ENCODE data around the gene PROCR. TPM values are rescaled to one million over a fixed set of nuclear protein-coding genes. Genes with fewer than 3 reads are reported as not detected.

Gene PROCR
- total and polyA plus RNA-seq, 10 of the 15 experiments (the other 5 are each of a cell fraction or from before 2014, with no cell fraction given) = 0.12 to 0.78 (median 0.35) TPM; not detected in 2

DNA sequence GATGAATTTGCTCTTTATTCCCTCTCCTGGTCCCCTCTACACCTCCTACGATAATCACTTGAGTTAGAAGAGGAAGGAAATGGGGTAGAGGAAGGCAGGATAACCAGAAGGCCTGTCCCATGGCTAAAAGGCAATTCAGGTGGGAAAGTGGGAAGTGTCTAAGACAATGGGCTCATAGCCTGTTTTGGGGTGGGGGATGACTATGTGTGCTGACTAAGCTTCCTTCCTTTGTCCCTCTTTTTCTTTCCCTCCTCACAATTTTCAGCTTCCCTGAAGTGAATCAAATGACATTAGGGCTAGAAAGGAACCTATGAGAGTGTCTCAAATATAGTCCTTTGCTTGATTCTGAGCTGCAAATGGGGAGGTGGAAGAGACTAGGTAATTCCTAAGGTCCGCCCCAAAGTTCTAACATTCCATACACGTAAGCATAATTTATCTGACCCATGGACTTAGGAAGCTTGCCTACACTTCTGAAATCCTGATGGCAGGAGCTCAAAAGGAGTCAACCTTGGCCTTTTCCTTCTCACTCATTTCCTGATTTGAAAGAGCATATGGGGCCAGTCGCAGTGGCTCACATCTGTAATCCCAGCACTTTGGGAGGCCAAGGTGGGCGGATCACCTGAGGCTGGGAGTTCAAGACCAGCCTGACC lies 49.0 kb upstream of the PROCR start:
- H3K27me3 ChIP-seq (replicated peaks in 1 of 2; ENCODE audit: control insufficient read depth in 2 of 2, insufficient read depth in 2 of 2, low read length in 1 of 2) = no peaks in the 10 kb centered on the region
- POLR2A ChIA-PET = no interaction called here
- SMC1A ChIA-PET (ENCODE audit: uncharacterized antibody, unreplicated experiment) = interaction anchor here (1.0 to 1.2 kb wide), 2 partner anchors 20 to 23 kb away, joined by 3 to 4 read pairs; no protein-coding TSS in a partner anchor
- intact Hi-C loops (cut with micrococcal nuclease; ENCODE audit: unreplicated experiment) (no loop called here), in situ Hi-C loops (cut with MboI) (no loop called here)
- no peaks in the 10 kb centered on the region for H3K4me1 ChIP-seq (ENCODE audit: control insufficient read depth, insufficient read depth, low read length)
- WGBS (ENCODE audit: insufficient coverage, insufficient replicate concordance, low lambda C conversion rate, missing lambda C conversion rate) = 94% methylated on average over 5 of the region's 5 CpGs
- H3K79me2 ChIP-seq (ENCODE audit: control insufficient read depth, insufficient read depth, low read length) = no peaks in the 10 kb centered on the region
- no peak overlapping the region for H3K9ac ChIP-seq (ENCODE audit: control insufficient read depth, insufficient read depth, low read length)
- no peaks in the 10 kb centered on the region for H4K20me1 ChIP-seq (ENCODE audit: control insufficient read depth, insufficient read depth)
- no peak overlapping the region for H3K4me2 ChIP-seq (ENCODE audit: control insufficient read depth, insufficient read depth)
- ATAC-seq = no peak
- H3K9me3 ChIP-seq (replicated peaks; ENCODE audit: control insufficient read depth, insufficient read depth, low read length) = no peaks in the 10 kb centered on the region
- H3K27ac ChIP-seq (ENCODE audit: control insufficient read depth, insufficient read depth) = no peak overlapping the region
- BruUV-seq (replicated peaks) = no TSS peak
- H3K4me3 ChIP-seq = no peak overlapping the region
- RAD21 ChIA-PET (ENCODE audit: unreplicated experiment) = no interaction called here
- CTCF ChIA-PET = interaction anchor here (0.8 to 1.6 kb wide), 4 partner anchors 9 to 207 kb away, joined by 3 to 6 read pairs (median 3); no protein-coding TSS in a partner anchor
- no peak for TF ChIP-seq EED (IDR thresholded peaks at IDR 0.05; ENCODE audit: low read depth)
- no peak for TF ChIP-seq KLF5 (IDR thresholded peaks at IDR 0.05; ENCODE audit: partially characterized antibody)
- TF ChIP-seq EZH2 (IDR thresholded peaks at IDR 0.05; ENCODE audit: borderline replicate concordance, control insufficient read depth, low read depth, low read length) = no peak
- TF ChIP-seq, protein P1, sequence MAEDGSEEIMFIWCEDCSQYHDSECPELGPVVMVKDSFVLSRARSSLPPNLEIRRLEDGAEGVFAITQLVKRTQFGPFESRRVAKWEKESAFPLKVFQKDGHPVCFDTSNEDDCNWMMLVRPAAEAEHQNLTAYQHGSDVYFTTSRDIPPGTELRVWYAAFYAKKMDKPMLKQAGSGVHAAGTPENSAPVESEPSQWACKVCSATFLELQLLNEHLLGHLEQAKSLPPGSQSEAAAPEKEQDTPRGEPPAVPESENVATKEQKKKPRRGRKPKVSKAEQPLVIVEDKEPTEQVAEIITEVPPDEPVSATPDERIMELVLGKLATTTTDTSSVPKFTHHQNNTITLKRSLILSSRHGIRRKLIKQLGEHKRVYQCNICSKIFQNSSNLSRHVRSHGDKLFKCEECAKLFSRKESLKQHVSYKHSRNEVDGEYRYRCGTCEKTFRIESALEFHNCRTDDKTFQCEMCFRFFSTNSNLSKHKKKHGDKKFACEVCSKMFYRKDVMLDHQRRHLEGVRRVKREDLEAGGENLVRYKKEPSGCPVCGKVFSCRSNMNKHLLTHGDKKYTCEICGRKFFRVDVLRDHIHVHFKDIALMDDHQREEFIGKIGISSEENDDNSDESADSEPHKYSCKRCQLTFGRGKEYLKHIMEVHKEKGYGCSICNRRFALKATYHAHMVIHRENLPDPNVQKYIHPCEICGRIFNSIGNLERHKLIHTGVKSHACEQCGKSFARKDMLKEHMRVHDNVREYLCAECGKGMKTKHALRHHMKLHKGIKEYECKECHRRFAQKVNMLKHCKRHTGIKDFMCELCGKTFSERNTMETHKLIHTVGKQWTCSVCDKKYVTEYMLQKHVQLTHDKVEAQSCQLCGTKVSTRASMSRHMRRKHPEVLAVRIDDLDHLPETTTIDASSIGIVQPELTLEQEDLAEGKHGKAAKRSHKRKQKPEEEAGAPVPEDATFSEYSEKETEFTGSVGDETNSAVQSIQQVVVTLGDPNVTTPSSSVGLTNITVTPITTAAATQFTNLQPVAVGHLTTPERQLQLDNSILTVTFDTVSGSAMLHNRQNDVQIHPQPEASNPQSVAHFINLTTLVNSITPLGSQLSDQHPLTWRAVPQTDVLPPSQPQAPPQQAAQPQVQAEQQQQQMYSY (CRISPR knock-in tag; IDR thresholded peaks at IDR 0.05) = no peak
- no peak for TF ChIP-seq ZNF24 (IDR thresholded peaks at IDR 0.05)
- no peak for TF ChIP-seq SIN3A (IDR thresholded peaks at IDR 0.05; ENCODE audit: low read depth, low read length)
- TF ChIP-seq, protein P2, sequence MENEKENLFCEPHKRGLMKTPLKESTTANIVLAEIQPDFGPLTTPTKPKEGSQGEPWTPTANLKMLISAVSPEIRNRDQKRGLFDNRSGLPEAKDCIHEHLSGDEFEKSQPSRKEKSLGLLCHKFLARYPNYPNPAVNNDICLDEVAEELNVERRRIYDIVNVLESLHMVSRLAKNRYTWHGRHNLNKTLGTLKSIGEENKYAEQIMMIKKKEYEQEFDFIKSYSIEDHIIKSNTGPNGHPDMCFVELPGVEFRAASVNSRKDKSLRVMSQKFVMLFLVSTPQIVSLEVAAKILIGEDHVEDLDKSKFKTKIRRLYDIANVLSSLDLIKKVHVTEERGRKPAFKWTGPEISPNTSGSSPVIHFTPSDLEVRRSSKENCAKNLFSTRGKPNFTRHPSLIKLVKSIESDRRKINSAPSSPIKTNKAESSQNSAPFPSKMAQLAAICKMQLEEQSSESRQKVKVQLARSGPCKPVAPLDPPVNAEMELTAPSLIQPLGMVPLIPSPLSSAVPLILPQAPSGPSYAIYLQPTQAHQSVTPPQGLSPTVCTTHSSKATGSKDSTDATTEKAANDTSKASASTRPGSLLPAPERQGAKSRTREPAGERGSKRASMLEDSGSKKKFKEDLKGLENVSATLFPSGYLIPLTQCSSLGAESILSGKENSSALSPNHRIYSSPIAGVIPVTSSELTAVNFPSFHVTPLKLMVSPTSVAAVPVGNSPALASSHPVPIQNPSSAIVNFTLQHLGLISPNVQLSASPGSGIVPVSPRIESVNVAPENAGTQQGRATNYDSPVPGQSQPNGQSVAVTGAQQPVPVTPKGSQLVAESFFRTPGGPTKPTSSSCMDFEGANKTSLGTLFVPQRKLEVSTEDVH (IDR thresholded peaks at IDR 0.05; ENCODE audit: low read depth, partially characterized antibody) = no peak
- TF ChIP-seq, protein P3, sequence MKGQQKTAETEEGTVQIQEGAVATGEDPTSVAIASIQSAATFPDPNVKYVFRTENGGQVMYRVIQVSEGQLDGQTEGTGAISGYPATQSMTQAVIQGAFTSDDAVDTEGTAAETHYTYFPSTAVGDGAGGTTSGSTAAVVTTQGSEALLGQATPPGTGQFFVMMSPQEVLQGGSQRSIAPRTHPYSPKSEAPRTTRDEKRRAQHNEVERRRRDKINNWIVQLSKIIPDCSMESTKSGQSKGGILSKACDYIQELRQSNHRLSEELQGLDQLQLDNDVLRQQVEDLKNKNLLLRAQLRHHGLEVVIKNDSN (IDR thresholded peaks at IDR 0.05; ENCODE audit: borderline replicate concordance, extremely low read length, insufficient read depth, low read depth, low read length) = no peak
- no peak for TF ChIP-seq ZNF207 (IDR thresholded peaks at IDR 0.05; ENCODE audit: borderline replicate concordance)
- TF ChIP-seq ETV6 (conservative IDR thresholded peaks at IDR 0.05 in 1 of 2, IDR thresholded peaks at IDR 0.05 in 1 of 2; ENCODE audit: borderline replicate concordance in 1 of 2, low read depth in 1 of 2) = no peak
- TF ChIP-seq SUZ12 (IDR thresholded peaks at IDR 0.05; ENCODE audit: unreplicated experiment) = no peak
- no peak overlapping the region for H2AFZ ChIP-seq (ENCODE audit: control insufficient read depth, low read depth, low read length)
- FAIRE-seq = no peak
- H3K36me3 ChIP-seq (ENCODE audit: control insufficient read depth in 2 of 2, insufficient read depth in 2 of 2, low read length in 1 of 2) = peaks cover 4 to 29% of the 10 kb centered on the region in 2 experiments
- no peak for DNase-seq (ENCODE audit: low read depth, low spot score)

Data from GM12878 (cell line).